GM19043 (cell line): ENCODE results near the gene SPARC.
"Not testable (repeated sequence)": the region's sequence is repeated elsewhere in the genome, so short reads cannot be mapped to it uniquely, and the experiment has no call there.

Experiments
- ATAC-seq: cut with Tn5 transposase; IDR thresholded peaks from one replicate; pipeline ENCODE4 v1.9.1; 2021; ENCODE audit warnings: low read depth; ENCODE audit not compliant: unreplicated experiment

SPARC gene, protein sequence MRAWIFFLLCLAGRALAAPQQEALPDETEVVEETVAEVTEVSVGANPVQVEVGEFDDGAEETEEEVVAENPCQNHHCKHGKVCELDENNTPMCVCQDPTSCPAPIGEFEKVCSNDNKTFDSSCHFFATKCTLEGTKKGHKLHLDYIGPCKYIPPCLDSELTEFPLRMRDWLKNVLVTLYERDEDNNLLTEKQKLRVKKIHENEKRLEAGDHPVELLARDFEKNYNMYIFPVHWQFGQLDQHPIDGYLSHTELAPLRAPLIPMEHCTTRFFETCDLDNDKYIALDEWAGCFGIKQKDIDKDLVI

DNA sequence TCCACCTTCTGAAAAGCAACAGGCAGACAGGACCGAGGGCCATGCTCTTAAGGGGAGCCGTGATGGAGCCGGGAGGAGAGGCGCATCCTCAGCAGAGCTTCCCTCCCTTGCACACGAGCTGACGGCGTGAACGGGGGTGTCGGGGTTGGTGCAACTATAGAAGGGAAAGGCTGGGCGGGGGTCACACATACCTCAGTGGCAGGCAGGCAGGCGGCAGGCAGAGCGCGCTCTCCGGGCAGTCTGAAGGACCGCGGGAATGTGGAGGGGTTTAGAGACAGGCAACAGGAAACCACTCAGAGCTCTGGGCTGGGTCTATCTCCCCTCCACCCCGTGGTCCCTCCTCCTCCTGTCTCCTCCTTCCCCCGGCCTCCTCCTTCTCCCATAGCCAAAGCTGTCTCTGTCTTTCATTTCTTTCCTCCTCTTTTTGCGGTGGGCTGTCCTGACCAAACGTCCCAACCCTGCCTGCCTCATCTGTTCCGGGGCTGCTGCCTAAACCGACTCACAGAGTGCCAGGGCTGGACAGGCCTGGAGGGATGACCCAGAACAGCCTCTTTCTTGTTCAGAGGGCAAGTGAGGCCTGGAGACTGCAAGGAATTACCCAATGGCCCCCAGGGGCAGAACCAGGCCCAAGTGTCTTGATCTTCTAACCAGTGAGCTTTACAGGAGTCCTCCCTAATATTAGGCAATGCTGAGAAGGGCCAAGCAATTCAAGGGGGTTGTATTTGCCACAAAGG, at the start of gene SPARC:
Gene SPARC (minus strand): TSS at position 242 of the 734 bp plus-strand sequence. CDS start 10,727 bp downstream, outside the sequence.
- ATAC-seq, result peak; percentile 79

DNA sequence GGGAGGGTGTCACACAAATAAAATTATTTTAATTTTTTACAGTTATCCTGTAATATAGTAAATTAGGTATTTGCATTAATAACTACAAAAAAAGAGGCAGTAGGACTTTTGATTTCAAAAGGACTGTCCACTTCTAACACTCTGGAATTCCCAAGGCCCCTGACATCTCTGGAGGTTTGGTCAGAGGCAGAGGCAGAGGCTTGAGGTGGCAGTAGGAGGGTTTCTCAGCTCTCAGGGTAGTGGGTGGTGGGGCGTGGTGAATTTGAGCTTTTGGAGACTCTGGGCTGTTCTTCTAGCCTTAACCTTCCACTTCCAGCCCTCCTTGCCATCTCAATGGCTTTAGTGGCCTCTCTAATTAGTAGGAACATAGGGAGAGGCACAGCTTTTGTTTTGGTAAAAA, 48.9 kb upstream of the SPARC start:
- no peak for ATAC-seq

DNA sequence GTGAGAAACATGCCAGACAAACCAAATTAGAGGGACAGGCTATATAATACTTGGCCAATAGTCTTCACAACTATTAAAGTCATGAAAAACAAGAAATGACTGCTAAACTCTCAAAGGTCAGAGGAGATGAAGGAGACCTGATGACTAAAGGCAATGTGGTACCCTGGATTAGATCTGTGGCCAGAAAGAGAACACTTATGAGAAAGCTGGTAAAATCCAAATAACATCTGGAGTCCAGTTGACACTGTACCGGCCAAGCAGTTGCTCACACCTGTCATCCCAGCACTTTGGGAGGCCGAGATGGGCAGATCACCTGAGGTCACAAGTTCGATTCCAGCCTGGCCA, 47.3 kb upstream of the SPARC start:
- ATAC-seq, result no peak

DNA sequence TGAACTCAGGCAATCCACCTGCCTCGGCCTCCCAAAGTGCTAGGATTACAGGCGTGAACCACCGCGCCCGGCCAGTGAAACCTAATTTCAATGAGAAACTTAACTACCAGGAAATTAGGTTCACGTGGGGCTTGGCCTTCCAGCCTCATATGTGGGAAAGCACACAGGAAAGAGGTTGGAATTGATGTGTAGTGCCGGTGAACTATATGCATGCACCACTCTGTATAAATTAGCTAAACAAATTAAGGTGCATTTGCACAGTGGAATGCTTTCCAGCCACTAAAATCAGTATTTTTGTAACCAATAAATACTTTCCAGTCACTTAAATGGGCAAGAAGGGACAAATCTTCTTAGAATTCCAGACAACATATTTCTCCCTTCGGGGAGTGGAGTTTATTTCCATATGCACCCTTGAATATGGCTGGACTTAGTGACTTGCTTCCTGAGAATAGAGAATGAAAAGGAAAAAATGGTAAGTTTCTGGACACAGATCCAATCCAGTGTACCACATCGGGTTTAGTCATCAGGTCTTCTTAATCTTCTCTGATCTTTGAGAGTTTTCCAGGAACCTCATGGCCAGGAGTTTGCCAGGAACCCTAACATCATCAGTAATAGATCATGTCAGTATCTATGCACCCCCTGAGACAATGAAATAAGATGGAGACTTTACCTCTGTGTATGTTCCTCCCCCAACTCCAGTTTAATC, 46.8 kb upstream of the SPARC start:
- no peak for ATAC-seq

DNA sequence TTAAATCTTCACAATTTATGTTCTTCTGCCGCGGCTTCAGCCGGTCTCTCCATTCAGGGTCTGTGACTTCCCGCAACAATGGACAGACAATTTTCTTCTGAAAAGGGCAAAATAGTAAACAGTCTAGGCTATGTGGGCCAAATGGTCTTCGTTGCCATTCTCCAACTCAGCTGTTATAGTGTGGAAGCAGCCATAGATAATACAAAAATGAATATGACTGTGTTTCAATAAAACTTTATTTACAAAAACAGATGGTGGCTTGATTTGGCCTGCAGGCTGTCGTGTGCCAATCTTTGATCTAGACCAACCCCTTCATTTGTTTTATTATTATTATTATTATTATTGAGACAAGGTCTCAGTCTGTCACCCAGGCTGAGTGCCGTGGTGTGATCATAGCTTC, 43.7 kb upstream of the SPARC start:
- ATAC-seq, result no peak

DNA sequence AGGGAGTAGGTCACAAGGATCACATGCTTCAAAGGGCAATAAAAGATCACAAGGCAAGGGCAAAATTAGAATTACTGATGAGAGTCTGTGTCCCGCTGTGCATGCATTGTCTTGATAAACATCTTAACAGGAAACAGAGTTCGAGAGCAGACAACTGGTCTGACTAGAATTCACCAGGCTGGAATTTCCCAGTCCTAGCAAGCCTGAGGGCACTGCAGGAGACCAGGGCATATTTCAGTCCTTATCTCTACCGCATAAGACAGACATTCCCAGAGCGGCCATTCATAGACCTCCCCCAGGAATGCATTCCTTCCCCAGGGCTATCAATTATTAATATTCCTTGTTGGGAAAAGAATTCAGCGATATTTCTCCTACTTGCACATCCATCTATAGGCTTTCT, 42.9 kb upstream of the SPARC start:
- ATAC-seq, result not testable (repeated sequence)

DNA sequence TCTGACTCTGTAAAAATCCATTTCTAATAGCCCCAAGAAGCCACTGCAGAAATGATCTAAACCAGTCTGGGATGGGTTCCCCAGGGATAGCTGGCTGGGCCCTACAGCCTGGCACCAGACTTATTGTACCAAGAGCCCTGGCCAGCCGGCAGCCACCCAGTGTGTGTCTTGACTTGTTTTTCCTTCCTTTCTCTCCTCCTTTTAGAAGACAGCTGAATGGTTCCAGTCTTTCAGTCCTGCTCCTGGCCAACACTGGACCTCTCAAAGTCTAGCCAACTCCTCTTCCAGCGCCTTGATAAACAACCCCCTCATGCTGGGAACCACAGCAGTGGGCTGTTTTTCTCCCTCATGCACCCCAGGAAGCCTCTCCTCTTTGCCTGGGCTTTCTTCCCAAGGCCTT, 37.6 kb upstream of the SPARC start:
- no peak for ATAC-seq

DNA sequence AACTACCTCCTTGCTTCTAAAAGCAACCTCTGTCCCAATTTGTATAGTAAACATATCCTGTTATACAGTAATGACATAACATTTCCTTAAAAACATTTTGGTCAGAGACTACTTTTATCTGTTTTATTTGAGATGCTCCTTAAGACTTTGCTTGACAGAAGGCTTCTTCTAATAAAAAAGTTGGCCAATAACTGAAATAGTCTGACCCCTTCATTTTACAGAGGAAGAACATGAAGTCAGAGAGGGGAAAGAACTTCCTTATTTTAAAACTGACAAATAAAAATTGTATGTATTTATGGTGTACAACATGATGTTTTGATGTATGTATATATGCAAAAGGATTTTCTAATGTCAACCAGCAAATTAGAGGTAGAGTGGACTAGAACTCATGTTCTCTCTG, 35.8 kb upstream of the SPARC start:
- no peak for ATAC-seq

DNA sequence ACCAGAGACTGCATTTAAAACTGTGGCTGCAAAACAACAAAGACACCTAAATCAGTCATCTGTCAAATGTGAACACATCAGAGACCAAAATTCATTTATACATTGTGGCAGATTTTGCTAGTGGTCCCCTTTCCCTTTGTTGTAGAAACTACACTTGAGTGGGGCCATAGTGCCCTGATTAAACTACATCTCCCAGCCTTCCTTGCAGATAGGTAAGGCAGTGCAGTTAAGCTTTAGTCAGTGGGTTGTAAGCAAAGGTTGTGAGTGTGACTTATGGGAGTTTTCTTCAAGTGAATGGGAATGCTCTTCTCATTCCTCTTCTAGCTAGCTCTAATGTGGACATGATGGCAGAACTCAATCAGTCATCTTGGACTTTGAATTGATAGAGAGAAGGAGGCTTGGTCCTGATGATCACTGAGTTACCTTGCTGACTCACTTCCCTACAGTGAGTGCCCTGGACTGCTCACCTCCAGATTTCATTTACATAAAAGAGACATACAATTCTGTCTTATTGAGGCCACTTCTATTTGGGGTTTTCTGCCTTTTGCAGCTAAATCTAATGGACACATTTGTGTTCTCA, 35.2 kb upstream of the SPARC start:
- ATAC-seq, result peak; percentile 22

DNA sequence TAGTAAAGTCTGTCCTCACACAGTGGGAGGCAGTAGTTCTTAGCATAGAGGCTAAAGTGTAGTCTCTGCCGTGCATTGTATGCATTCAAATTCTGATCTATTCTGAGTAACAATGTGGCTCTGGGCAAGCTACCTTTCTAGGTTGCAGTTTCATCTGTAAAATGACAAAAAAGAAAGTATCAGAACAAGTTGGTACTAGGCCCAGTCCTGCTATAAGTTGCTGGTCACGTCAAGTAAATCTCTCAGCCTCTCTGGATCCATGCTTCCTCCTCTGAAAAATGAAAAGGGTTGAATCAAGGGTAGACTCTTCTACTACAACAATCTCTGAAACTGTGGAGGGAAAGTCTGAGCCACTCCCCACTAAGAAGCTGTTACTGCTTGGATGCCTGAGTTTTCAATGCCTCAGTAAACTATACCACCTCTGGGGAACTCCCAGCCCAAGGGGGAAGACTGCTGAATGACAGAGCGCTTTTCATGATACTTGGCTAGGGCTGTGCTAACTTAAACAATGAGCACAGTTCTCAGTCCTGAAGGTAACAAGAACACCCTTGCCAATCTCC, 34.5 kb upstream of the SPARC start:
- peak; percentile 84 for ATAC-seq

DNA sequence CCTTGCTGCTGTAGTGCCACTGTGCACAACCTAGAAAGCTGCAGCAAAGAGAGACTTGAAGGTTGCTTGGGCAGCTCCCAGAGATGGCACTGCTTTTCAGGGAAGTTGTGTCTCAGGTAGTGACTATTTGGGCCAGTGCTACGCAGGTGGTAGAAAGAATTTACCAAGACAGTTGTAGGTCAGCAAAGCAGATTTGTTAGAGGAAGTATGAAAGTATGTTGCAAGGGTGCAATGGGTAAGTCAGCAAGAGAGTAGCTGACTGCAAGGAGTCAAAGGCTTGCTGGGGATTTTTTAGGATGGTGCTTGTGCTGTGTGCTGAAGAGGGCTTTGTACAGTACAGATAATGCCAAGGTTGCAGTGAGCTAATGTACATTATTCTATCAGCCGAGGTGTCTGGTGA, 33.5 kb upstream of the SPARC start:
- no peak for ATAC-seq

DNA sequence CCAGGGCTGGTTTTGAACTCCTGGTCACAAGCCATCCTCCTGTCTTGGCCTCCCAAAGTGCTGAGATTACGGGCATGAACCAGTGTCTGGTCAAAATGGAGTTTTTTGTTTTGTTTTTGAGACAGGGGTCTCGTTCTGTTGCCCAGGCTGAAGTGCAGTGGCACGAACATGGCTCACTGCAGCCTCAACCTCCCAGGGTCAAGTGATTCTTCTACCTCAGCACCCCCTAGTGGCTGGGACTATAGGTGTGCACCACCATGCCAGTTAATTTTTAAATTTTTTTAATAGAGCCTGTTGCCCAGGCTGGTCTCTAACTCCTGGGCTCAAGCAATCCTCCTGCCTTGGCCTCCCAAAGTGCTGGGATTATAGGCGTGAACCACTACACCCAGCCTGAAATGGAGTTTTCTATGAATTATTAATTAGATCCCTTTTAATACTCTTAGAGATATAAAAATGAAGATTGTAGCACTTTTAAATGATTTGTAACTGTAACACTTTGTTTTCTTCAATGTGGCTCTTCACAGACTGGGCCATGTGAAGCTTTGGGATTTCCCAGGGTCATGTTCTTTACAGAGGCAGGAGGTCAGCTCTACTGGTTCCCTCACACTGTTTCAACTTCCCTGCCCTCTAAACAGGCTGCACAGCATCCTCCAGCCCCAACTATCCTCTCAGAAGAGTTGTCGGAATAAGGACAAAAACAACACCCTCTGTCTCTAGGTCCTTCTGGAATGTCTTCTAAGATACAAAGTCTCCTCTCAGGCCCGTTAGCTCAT, 32.7 kb upstream of the SPARC start:
- ATAC-seq, result no peak

DNA sequence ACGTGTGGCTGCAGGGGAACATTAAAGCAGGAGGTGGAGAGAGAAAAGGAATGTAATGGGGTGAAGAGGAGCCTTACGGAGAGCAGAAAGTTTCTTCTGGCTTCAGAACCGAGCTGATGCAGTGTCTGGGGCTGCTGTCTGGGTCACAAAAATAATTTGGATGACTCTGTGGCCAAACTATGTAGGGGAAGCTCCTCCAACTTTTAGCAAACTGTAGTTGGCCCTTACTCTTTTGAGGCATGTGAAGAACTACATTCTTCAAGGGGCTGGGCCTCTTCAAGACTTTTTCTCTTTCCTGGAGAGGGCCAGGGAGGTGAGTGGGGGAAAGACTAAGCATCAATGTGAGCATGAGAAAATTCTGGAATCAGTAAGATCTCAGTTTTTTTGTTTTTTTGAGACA, 31.9 kb upstream of the SPARC start:
- ATAC-seq, result no peak

DNA sequence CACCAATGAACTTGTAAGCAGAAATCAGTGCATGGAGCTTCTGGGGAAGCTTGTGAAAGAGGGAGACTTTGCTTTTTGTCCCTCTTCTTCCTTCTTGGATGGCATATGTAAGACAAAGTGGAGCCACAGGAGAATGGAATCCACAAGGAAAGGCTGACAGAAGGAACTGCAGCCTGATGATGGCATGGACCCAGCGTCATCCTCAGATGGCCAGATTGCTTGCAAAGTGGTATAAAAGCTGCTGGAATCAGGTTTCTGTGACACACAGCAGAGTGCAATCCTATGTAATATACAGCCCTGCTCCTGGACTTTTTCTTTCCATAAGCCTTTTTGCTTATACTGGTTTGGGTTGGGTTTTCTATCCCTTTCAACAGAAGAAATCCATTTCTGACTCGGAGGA, 31.4 kb upstream of the SPARC start:
- no peak for ATAC-seq

DNA sequence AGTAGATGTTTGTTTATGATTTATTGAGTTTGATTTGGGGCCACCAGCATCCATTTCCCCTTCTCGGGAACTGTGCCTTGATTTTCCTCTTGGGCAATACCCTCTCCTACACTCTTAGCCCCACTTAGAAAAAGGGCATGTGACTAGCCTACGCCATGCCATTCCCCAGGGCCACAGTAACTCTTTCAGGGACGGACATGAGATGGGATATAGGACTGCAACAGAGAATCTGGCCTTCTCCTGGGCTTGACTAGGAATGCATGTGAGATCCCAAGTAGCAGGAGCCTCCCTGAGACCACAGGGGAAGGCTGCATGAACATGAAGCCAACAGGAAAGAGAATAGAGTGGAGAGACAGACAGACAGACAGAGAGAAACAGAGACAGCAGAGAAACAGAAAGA, 30.7 kb upstream of the SPARC start:
- ATAC-seq, result no peak

DNA sequence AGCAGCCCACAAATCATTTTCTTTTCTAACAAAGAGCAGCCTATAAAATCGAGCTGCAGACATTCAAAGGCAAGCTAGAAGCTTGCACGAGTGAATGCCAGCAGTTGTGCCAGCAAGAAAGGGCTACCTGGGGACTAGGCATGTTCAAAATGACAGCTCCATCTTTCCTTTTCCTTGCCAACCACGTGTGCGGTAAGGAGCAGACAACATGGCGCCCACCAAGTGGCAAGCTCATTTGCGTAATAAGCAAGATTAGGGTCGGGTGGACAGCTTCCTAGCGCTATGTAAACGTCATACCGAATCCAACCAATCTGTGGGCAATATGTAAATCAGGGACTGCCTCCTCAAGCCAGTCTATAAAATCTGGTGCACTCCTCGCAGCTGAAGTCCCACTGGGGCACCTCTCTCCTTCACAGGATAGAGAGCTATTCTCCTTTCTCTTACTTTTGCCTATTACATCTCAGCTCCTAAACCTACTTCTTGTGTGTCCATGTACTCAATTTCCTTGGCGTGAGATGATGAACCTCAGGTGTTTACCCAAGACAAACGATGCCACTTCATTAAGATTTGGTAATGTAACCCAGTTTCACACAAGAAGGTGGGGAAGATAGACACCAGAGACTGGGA, 22.5 kb upstream of the SPARC start:
- ATAC-seq, result no peak

DNA sequence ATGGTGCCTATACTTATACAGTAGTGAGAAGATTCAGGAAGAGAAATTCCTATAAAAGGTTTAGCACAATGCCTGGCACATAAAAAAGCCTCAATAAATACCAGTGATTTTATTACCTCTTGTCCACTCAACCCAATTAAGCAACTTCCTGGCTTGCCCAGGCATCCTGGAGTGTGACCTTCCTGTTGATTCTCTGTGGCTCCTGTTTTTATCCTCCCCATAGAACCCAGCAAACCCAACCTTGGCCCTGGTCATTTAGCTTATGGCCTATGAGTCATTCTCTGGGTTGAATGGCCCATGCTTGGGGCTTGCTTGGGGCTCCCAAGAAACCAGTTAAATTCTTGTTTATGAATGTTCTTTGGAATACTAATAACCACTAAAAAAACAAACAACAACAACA, 21.4 kb upstream of the SPARC start:
- no peak for ATAC-seq

DNA sequence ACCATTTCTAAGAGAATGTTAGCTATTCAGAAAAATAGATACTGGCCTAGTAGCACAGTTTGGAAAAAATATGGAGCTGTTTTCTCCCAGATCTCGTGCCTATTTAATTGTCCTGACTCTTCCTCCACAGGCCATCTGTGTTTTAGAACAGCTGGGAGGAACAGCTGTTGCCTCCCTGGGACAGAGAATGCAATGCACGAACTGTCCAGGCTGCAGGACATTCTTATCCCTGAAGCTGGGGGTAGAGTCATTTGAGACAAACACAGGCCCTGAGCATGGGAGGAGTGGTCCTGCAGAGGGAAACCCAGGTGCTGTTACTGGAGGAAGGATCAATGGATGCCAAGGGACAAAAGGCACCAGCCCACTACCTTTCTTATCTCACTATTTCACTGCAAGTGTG, 20.9 kb upstream of the SPARC start:
- ATAC-seq, result no peak

DNA sequence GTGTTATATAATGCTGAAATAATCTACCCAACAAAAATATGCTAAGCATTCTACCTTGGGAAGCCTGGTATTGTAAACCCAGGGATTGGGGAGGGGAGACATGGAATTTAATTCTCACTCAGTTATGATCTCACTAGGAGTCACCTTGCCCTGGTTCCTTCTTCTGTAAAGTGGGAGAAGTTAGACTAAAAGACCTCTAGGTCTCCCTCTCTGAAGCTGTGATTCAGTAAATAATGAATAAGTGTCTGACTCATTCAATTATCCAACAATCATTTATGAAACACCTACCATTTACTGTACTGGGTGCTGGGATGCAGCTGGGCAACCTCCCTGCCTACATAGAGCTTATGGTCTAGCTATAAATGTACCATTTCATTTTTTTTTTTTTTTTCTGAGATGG, 20.2 kb upstream of the SPARC start:
- no peak for ATAC-seq

DNA sequence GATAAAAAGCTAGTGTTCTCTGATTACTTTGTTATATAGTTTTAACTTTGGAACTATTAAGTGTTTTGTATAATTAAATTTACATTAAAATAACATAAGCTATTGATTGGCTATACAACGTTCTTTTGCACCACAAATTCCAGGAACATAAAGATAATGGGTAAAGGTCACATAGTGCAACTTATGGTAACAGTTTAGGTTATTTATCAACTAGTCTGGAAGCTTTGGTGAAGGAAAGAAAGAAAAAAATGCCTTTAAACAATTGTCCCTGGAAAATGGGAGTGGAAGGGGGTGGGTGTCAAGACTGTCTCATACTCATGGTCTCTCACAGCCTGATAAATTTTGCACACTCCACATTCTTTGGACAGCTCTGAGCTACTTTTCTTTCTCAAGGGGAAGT, 17.1 kb upstream of the SPARC start:
- no peak for ATAC-seq
